Osteocyte (in vitro differentiated cells): ENCODE results near the gene EHHADH. TPM values are rescaled to one million over a fixed set of nuclear protein-coding genes. Genes with fewer than 3 reads are reported as not detected.

Source experiments
- DNase-seq: peaks from one replicate; pipeline ENCODE4 v3.0.0; 2021; ENCODE audit warnings: mixed read lengths; ENCODE audit not compliant: unreplicated experiment; ENCODE audit errors: extremely low spot score
- H3K27ac Mint-ChIP-seq: one replicate; pipeline ENCODE4 v1.8.0; 2021; ENCODE audit warnings: mild to moderate bottlenecking, mixed read lengths; ENCODE audit not compliant: unreplicated experiment
- H3K27me3 Mint-ChIP-seq: one replicate; pipeline ENCODE4 v1.8.0; 2021; ENCODE audit warnings: mixed read lengths; ENCODE audit not compliant: unreplicated experiment
- H3K36me3 Mint-ChIP-seq: one replicate; pipeline ENCODE4 v1.8.0; 2021; ENCODE audit warnings: mixed read lengths; ENCODE audit not compliant: unreplicated experiment
- H3K4me1 Mint-ChIP-seq: one replicate; pipeline ENCODE4 v1.8.0; 2021; ENCODE audit warnings: mixed read lengths; ENCODE audit not compliant: unreplicated experiment
- H3K4me3 Mint-ChIP-seq: one replicate; pipeline ENCODE4 v1.8.0; 2021; ENCODE audit warnings: mild to moderate bottlenecking, moderate library complexity, mixed read lengths; ENCODE audit not compliant: unreplicated experiment
- H3K9me3 Mint-ChIP-seq: one replicate; pipeline ENCODE4 v1.8.0; 2021; ENCODE audit warnings: mixed read lengths; ENCODE audit not compliant: unreplicated experiment
- CTCF ChIP-seq: fragments of 200-600 bp; sonication (generic); IDR thresholded peaks from 2 replicates; pipeline ENCODE4 v1.5.0; 2021; ENCODE audit warnings: antibody characterized with exemption, mild to moderate bottlenecking, moderate library complexity
- total RNA-seq: library from RNA; stranded (reverse); gene quantifications from 2 replicates; pipeline ENCODE4 v1.2.1, GENCODE V29; 2021

The EHHADH gene
- total RNA-seq, 1 donor from 2014 or later = 1.2 TPM

DNA sequence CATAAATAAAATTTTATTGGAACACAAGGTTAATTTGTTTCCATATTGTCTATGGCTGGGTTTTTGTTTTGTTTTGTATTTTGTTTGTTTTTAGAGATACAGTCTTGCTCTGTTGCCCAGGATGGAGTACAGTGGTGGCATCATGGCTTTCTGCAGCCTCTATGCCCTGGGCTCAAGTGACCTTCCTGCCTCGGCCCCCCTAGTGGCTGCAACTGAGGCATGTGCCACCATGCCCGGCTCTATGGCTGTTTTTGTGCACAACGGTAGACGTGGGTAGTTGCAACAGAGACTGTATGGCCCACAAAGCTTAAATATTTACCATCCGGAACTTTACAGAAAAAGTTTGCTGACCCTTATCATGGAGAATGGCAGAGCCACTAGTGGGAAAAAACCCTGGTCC is 54.2 kb downstream of the EHHADH start:
- Mint-ChIP-seq H3K4me1 (peaks cover 7% of the 10 kb centered on the region), H3K4me3 (no peak overlapping the region), H3K27ac (no peak overlapping the region), H3K9me3 (no peaks in the 10 kb centered on the region), H3K36me3 (no peaks in the 10 kb centered on the region), H3K27me3 (no peaks in the 10 kb centered on the region)
- no peak for TF ChIP-seq CTCF
- no peak for DNase-seq

DNA sequence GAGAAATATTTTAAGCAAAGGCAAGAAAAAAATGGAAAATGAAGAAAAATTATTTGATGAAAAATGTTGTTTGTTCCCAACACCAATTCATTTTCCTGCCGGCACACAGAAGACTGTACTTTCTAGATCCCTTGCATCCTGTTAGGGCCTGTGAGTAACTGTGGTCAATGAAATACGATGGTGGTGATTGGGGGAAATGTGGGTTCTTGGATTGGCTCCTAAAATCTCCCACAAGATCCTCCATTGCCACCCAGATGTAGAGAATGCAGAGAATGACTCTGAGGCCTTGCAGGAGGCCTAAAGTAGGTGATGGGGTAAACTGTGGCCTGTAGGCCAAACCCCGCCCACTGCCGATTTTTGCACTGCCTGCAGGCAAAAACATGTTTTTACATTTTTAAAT is 54.6 kb downstream of the EHHADH start:
- TF ChIP-seq CTCF = no peak
- H3K4me3 Mint-ChIP-seq = no peak overlapping the region
- H3K4me1 Mint-ChIP-seq = peaks cover 7% of the 10 kb centered on the region
- H3K9me3 Mint-ChIP-seq = no peaks in the 10 kb centered on the region
- H3K27ac Mint-ChIP-seq = no peak overlapping the region
- H3K27me3 Mint-ChIP-seq = no peaks in the 10 kb centered on the region
- H3K36me3 Mint-ChIP-seq = no peaks in the 10 kb centered on the region
- no peak for DNase-seq

- Mint-ChIP-seq H3K4me1 (peaks cover 7% of the 10 kb centered on the region), H3K27ac (no peak overlapping the region), H3K36me3 (no peaks in the 10 kb centered on the region), H3K4me3 (no peak overlapping the region), H3K27me3 (peaks cover 3% of the 10 kb centered on the region), H3K9me3 (no peaks in the 10 kb centered on the region)
- DNase-seq = no peak
- TF ChIP-seq CTCF = no peak
These were observed 56.8 kb downstream of the EHHADH start for GRCh38 chr3:185197068-185197467.

DNA sequence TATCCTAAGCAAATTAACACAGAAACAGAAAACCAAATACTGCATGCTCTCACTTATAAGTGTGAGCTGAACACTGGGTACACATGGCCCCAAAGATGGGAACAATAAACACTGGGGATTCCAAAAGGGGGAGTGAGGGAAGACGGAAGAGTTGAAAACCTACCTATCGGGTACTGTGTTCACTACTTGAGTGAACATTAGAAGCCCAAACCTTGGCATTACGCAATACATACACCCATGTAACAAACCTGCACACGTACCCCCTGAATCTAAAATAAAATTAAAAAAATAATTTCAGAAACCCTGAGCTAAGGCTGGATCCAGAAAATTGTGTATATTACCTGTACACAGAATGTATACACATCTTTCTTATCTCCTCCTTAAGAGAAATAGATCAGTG is 58.2 kb downstream of the EHHADH start:
- H3K4me1 Mint-ChIP-seq = peaks cover 4% of the 10 kb centered on the region
- no peaks in the 10 kb centered on the region for H3K9me3 Mint-ChIP-seq
- DNase-seq = no peak
- TF ChIP-seq CTCF = no peak
- no peak overlapping the region for H3K4me3 Mint-ChIP-seq
- H3K36me3 Mint-ChIP-seq = no peaks in the 10 kb centered on the region
- H3K27me3 Mint-ChIP-seq = peaks cover 11% of the 10 kb centered on the region
- H3K27ac Mint-ChIP-seq = no peak overlapping the region

DNA sequence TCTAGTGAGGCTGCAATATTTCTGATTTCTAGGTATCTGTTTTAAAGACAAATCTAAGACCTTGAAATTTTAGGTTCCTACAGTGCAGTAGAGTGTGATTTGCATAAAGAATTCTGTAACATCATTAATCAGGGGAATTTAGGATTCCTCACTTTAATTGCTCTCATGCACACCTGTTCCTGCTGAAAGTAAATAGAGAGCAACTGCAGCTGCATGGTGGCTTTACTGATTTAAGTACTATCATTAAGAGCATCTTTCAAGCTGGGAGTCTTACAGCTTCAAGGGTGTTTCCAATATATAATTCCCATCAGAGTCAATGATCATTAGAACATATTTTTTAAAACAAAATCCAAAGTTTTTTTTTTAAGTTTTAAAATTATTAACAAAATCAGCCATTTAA is 65.0 kb downstream of the EHHADH start:
- H3K27me3 Mint-ChIP-seq = peaks cover 26% of the 10 kb centered on the region
- no peak for DNase-seq
- no peak overlapping the region for H3K4me3 Mint-ChIP-seq

More for the DNA sequence above, 65.0 kb downstream of the EHHADH start:
- Mint-ChIP-seq H3K4me1 (no peaks in the 10 kb centered on the region), H3K36me3 (no peaks in the 10 kb centered on the region), H3K27ac (no peak overlapping the region), H3K9me3 (no peaks in the 10 kb centered on the region)
- no peak for TF ChIP-seq CTCF
